Retinal pigment epithelial cell (primary cell): ENCODE measurements around the gene GRM4.

Experiments used
- DNase-seq: peaks from one replicate; pipeline ENCODE4 v3.0.0-alpha.2; 2010; ENCODE audit warnings: low read depth
- H3K4me3 ChIP-seq: 2 replicates; pipeline ENCODE4 v1.5.1; 2011; ENCODE audit warnings: mild to moderate bottlenecking, low read length, control low read depth, moderate library complexity
- CTCF ChIP-seq: conservative IDR thresholded peaks from 2 replicates; pipeline ENCODE4 v1.5.1; 2011; ENCODE audit warnings: low read depth, low read length, control low read depth, inconsistent platforms

Gene GRM4

GRCh38 chr6:33987531-33988021 is 158.3 kb downstream of the GRM4 start:
- no peak overlapping the region for H3K4me3 ChIP-seq
- TF ChIP-seq CTCF, result no peak
- no peak for DNase-seq

GRCh38 chr6:33985947-33986346 is 159.9 kb downstream of the GRM4 start:
- TF ChIP-seq CTCF, result no peak
- H3K4me3 ChIP-seq, result no peak overlapping the region
- DNase-seq, result no peak

- no peak overlapping the region for H3K4me3 ChIP-seq
- no peak for TF ChIP-seq CTCF
- no peak for DNase-seq
Observed at GRCh38 chr6:33985313-33985751, 160.6 kb downstream of the GRM4 start.

GRCh38 chr6:33984466-33985312 is 161.2 kb downstream of the GRM4 start:
- H3K4me3 ChIP-seq, result no peak overlapping the region
- no peak for TF ChIP-seq CTCF
- DNase-seq, result no peak

GRCh38 chr6:33983721-33984465 is 162.0 kb downstream of the GRM4 start:
- TF ChIP-seq CTCF, result no peak
- DNase-seq, result no peak
- H3K4me3 ChIP-seq, result no peak overlapping the region

GRCh38 chr6:33983109-33983716 is 162.7 kb downstream of the GRM4 start:
- TF ChIP-seq CTCF, result peak; percentile 13
- no peak overlapping the region for H3K4me3 ChIP-seq
- no peak for DNase-seq
